Peyer's patch (tissue), 4 donors: ENCODE measurements around the gene DENND1B. TPM values are rescaled to one million over a fixed set of nuclear protein-coding genes. Genes with fewer than 3 reads are reported as not detected.

ENCODE experiments used
- DNase-seq, 3 donors: peaks; one replicate each; pipeline ENCODE4 v3.0.0-alpha.2; 2017 to 2019
- H3K27ac ChIP-seq, 4 donors: fragments of 200-600 bp; sonication (generic); one replicate each; pipeline ENCODE4 v1.5.1; 2016 to 2019
- H3K27me3 ChIP-seq, 2 donors: fragments of 200-600 bp; sonication (generic); one replicate each; pipeline ENCODE4 v1.5.1; 2019
- H3K36me3 ChIP-seq, 3 donors: fragments of 200-600 bp; sonication (generic); one replicate each; pipeline ENCODE4 v1.5.1; 2016 to 2019
- H3K4me1 ChIP-seq, 4 donors: fragments of 200-600 bp; sonication (generic); one replicate each; pipeline ENCODE4 v1.5.1; 2016 to 2019
- H3K4me3 ChIP-seq, 4 donors: fragments of 200-600 bp; sonication (generic); 1 replicate in 3 of 4; 2 replicates in 1 of 4; pipeline ENCODE4 v1.5.1; 2016 to 2019; ENCODE audit warnings: mild to moderate bottlenecking in 1 of 4
- H3K9me3 ChIP-seq, 4 donors: fragments of 200-600 bp; sonication (generic); one replicate each; pipeline ENCODE4 v1.5.1; 2016 to 2019; ENCODE audit warnings: mild to moderate bottlenecking in 1 of 4
- POLR2A ChIP-seq, 2 donors: fragments of 450-650 bp; IDR thresholded peaks; one replicate each; pipeline ENCODE4 v1.5.1; 2017; ENCODE audit warnings: antibody characterized with exemption in 2 of 2, mild to moderate bottlenecking in 2 of 2, moderate library complexity in 2 of 2
- total RNA-seq, 4 donors: library from RNA; depleted of rRNA; stranded (reverse); fragments of >200 nt; gene quantifications; one replicate each; pipeline ENCODE4 v1.1.0, GENCODE V29; 2016
- TF ChIP-seq, protein P1 (sequence below), 6 experiments: fragments of 450-650 bp in 4 of 6; fragments of 200-600 bp in 2 of 6; sonication (generic) in 1 of 6; IDR thresholded peaks; one replicate each; pipeline ENCODE4 v1.5.1; 2017 to 2019; ENCODE audit warnings: antibody characterized with exemption in 6 of 6, mild to moderate bottlenecking in 3 of 6, moderate library complexity in 1 of 6

DENND1B gene
- total RNA-seq, 4 donors from 2014 or later, result 46.2 to 84.2 (median 69.3) TPM

DNA sequence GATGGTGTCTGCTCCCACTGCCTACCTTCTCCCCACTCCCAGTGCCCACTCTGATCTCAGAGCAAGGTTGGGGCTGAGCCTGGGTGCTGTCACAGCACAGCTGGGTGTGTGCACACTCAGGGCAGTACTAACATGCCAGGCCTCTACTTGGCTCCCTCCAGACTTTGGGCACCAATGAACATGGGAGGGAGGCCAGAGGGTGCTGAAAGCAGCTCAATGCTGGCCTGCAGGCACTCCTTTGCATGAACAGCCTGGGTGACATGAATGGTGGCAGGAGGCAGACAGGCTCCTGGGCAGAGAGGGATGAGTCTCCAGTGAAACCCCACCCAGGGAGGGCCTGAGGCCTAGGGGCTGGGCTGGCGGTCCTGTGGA lies 25.8 kb upstream of the DENND1B start:
- DNase-seq, result no peak
- Histone ChIP-seq H3K36me3 (no peaks in the 10 kb centered on the region), H3K4me3 (no peak overlapping the region), H3K9me3 (peaks cover 0 to 22% (median 11%) of the 10 kb centered on the region in 4 donors), H3K27ac (no peak overlapping the region), H3K4me1 (no peaks in the 10 kb centered on the region), H3K27me3 (no peaks in the 10 kb centered on the region)
- TF ChIP-seq, protein P1, sequence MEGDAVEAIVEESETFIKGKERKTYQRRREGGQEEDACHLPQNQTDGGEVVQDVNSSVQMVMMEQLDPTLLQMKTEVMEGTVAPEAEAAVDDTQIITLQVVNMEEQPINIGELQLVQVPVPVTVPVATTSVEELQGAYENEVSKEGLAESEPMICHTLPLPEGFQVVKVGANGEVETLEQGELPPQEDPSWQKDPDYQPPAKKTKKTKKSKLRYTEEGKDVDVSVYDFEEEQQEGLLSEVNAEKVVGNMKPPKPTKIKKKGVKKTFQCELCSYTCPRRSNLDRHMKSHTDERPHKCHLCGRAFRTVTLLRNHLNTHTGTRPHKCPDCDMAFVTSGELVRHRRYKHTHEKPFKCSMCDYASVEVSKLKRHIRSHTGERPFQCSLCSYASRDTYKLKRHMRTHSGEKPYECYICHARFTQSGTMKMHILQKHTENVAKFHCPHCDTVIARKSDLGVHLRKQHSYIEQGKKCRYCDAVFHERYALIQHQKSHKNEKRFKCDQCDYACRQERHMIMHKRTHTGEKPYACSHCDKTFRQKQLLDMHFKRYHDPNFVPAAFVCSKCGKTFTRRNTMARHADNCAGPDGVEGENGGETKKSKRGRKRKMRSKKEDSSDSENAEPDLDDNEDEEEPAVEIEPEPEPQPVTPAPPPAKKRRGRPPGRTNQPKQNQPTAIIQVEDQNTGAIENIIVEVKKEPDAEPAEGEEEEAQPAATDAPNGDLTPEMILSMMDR (IDR thresholded peaks at IDR 0.05), result no peak
- TF ChIP-seq POLR2A (IDR thresholded peaks at IDR 0.05), result no peak

DNA sequence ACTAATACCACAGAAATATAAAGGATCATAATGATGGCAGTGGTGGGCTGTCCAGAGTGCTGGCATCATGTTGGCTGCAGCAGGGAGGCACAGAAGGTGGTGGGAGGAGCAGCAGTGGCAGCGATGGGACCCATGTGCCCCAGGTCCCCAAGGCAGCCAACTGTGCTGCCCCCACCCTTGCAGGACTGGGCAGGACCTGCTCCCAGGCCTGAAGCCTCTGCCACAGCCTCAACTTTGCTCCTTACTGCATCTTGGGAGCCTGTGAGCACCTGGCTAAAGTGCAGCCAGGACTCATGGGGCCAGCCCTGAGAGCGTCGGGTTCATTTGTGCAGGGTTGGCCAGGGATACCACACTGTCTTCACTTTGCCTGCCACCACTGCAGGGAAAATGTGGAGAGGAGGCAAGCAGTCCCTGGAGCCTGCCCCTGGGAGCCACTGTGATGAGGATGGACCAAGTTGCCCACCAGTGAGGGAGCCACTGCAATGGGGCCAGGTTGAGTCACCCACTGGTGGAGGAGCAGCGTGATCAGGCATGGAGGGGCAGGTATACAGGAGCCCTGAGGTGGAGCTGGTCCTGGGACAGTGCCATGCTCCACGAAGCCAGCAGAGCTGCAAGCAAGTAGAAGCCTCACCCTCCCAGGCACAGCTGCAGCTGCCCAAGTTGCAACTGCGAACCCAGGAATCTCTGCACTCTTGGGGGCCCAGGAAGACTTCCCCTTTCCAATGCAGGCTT lies 25.3 kb upstream of the DENND1B start:
- Histone ChIP-seq H3K4me1 (no peaks in the 10 kb centered on the region), H3K27ac (no peak overlapping the region), H3K9me3 (peaks cover 0 to 22% (median 11%) of the 10 kb centered on the region in 4 donors), H3K27me3 (no peaks in the 10 kb centered on the region), H3K4me3 (no peak overlapping the region), H3K36me3 (no peaks in the 10 kb centered on the region)
- no peak for DNase-seq
- TF ChIP-seq POLR2A (IDR thresholded peaks at IDR 0.05), result no peak
- TF ChIP-seq, protein P1 (IDR thresholded peaks at IDR 0.05), result no peak

DNA sequence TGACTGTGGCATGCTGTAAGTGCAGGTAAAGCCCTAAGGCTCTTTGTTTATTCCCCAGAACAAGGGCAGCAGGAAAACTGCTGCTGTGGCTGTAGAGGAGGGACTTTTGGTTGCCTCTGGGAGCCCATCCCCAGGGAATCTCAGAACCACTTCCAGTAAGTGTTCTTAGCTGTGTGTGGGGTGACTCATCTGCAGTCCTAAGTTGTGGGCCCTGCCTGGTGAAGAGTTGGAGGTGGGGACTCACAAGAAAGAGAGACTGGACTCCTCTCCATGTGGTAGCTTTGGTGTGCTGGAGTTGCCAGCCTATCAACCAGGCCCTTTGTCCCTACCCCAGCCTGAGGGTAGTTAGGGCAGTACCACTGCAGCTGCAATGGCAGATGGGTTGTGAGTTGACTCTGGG lies 24.0 kb upstream of the DENND1B start:
- no peaks in the 10 kb centered on the region for H3K36me3 ChIP-seq
- no peak for TF ChIP-seq POLR2A (IDR thresholded peaks at IDR 0.05)
- TF ChIP-seq, protein P1 (IDR thresholded peaks at IDR 0.05), result no peak
- peaks cover 0 to 22% (median 11%) of the 10 kb centered on the region in 4 donors for H3K9me3 ChIP-seq
- no peaks in the 10 kb centered on the region for H3K27me3 ChIP-seq
- no peak overlapping the region for H3K4me3 ChIP-seq
- DNase-seq, result no peak
- H3K4me1 ChIP-seq, result no peaks in the 10 kb centered on the region
- H3K27ac ChIP-seq, result no peak overlapping the region

DNA sequence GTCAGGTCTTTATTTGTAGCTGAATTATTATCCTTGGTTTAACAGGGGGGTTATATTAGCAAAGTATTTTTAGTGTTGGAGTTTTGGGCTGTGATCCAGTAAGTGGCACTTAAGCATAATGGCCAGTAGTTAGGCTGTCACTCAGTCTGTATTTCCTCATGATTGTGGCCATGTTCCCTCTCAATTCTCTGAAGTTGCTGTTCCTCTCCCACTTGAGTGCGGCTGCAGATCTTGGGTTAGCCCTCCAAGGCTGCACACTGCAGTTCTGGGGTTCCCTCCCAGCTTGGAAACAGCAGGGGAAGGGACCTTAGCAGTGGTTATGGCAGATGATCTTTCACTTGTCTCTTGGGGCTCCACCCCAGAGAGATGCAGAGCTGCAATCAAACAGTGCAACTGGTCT lies 23.2 kb upstream of the DENND1B start:
- Histone ChIP-seq H3K9me3 (peaks cover 0 to 22% (median 11%) of the 10 kb centered on the region in 4 donors), H3K4me1 (no peaks in the 10 kb centered on the region), H3K36me3 (no peaks in the 10 kb centered on the region), H3K4me3 (no peak overlapping the region), H3K27me3 (no peaks in the 10 kb centered on the region), H3K27ac (no peak overlapping the region)
- no peak for TF ChIP-seq POLR2A (IDR thresholded peaks at IDR 0.05)
- TF ChIP-seq, protein P1 (IDR thresholded peaks at IDR 0.05), result no peak
- no peak for DNase-seq

DNA sequence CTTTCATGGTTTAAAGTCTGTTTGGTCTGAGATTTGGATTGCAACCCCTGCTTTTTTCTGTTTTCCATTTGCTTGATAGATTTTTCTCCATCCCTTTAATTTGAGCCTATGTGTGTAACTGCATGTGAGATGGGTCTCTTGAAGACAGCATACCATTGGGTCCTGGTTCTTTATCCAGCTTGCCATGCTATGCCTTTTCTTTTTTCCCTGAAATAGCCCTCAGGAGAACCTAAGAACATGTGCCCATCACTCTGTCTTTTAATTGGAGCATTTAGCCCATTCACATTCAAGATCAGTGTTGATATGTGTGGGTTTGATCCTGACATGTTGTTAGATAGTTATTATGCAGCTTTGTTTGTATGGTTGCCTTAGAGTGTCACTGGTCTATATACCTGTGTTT lies 21.7 kb upstream of the DENND1B start:
- H3K27me3 ChIP-seq, result no peaks in the 10 kb centered on the region
- no peak overlapping the region for H3K4me3 ChIP-seq
- DNase-seq, result no peak
- H3K36me3 ChIP-seq, result no peaks in the 10 kb centered on the region
- peaks cover 0 to 22% (median 11%) of the 10 kb centered on the region in 4 donors for H3K9me3 ChIP-seq
- TF ChIP-seq, protein P1 (IDR thresholded peaks at IDR 0.05), result no peak
- TF ChIP-seq POLR2A (IDR thresholded peaks at IDR 0.05), result no peak
- H3K4me1 ChIP-seq, result no peaks in the 10 kb centered on the region
- H3K27ac ChIP-seq, result no peak overlapping the region
